Measurements from ENCODE around the gene AGBL3. TPM values are rescaled to one million over a fixed set of nuclear protein-coding genes. Genes with fewer than 3 reads are reported as not detected.

AGBL3 gene
- total and polyA plus RNA-seq, 7 donors, result 0.51 to 3.5 (median 1.3) TPM

GRCh38 chr7:135167365-135167917, 181.1 kb downstream of the AGBL3 start:
- H3K4me1 ChIP-seq, result peaks cover 64% of the 10 kb centered on the region
- peak overlapping the region; percentile 100 for H3K27ac ChIP-seq
- H3K36me3 ChIP-seq (ENCODE audit: insufficient read depth in 1 of 2, low read depth in 1 of 2), result peaks cover 0 to 38% of the 10 kb centered on the region in 2 donors

GRCh38 chr7:135168001-135168400, 181.7 kb downstream of the AGBL3 start:
- Histone ChIP-seq H3K36me3 (ENCODE audit: insufficient read depth in 1 of 2, low read depth in 1 of 2) (peaks cover 0 to 34% of the 10 kb centered on the region in 2 donors), H3K27ac (peak overlapping the region; percentile 100), H3K27me3 (ENCODE audit: insufficient read depth in 3 of 3, low read length in 2 of 3) (no peaks in the 10 kb centered on the region), H3K9me3 (no peaks in the 10 kb centered on the region), H3K4me3 (peak overlapping the region; percentile 97), H3K4me1 (peaks cover 59% of the 10 kb centered on the region)
- ATAC-seq (peak in 3 of 4 donors; percentile 1 to 18 (median 6)), DNase-seq (peak; percentile 65 to 84)
- no peak for TF ChIP-seq CTCF (IDR thresholded peaks at IDR 0.05)
- intact Hi-C loops (cut with DNase I), result loop anchor here (2.0 to 10.0 kb wide), 5 partner anchors 19 to 633 kb away; partner anchors contain the start of genes AGBL3 (in 2 of the 2), AKR1B15 (in 1 of the 2) and TMEM140 (in 1 of the 2)
- 35 to 63% (median 60%) methylated on average over 6 to 9 of the region's 9 CpGs for WGBS, 3 donors

More at GRCh38 chr7:135167365-135167917, 181.1 kb downstream of the AGBL3 start:
- ATAC-seq (no peak), DNase-seq (no peak)
- Histone ChIP-seq H3K27me3 (ENCODE audit: insufficient read depth in 3 of 3, low read length in 2 of 3) (no peaks in the 10 kb centered on the region), H3K4me3 (peak overlapping the region; percentile 53), H3K9me3 (no peaks in the 10 kb centered on the region)
- WGBS, 3 donors, result 76 to 86% (median 79%) methylated on average over 12 of the region's 12 CpGs
- TF ChIP-seq CTCF (IDR thresholded peaks at IDR 0.05), result no peak
- intact Hi-C loops (cut with DNase I), result loop anchor here (10.0 kb wide), 3 partner anchors 183 to 633 kb away; partner anchors contain the start of genes AGBL3 (in 1 of the 2) and AKR1B15 (in 1 of the 2)

GRCh38 chr7:135168489-135169140, 182.3 kb downstream of the AGBL3 start:
- ATAC-seq, result no peak
- no peaks in the 10 kb centered on the region for H3K27me3 ChIP-seq (ENCODE audit: insufficient read depth in 3 of 3, low read length in 2 of 3)
- peaks cover 0 to 34% of the 10 kb centered on the region in 2 donors for H3K36me3 ChIP-seq (ENCODE audit: insufficient read depth in 1 of 2, low read depth in 1 of 2)
- intact Hi-C loops (cut with DNase I), result loop anchor here (2.0 to 10.0 kb wide), 5 partner anchors 20 to 634 kb away; partner anchors contain the start of genes AGBL3 (in 2 of the 2), AKR1B15 (in 1 of the 2) and TMEM140 (in 1 of the 2)
- no peak for DNase-seq
- H3K4me1 ChIP-seq, result peaks cover 53% of the 10 kb centered on the region
- peak overlapping the region; percentile 97 for H3K4me3 ChIP-seq
- WGBS, 3 donors, result 82 to 87% (median 84%) methylated on average over 13 of the region's 13 CpGs
- TF ChIP-seq CTCF (IDR thresholded peaks at IDR 0.05), result no peak
- peak overlapping the region; percentile 100 for H3K27ac ChIP-seq
- H3K9me3 ChIP-seq, result no peaks in the 10 kb centered on the region

- Histone ChIP-seq H3K4me3 (peak overlapping the region; percentile 97), H3K4me1 (peaks cover 46% of the 10 kb centered on the region), H3K36me3 (ENCODE audit: insufficient read depth in 1 of 2, low read depth in 1 of 2) (peaks cover 0 to 34% of the 10 kb centered on the region in 2 donors), H3K9me3 (no peaks in the 10 kb centered on the region), H3K27ac (peak overlapping the region; percentile 100), H3K27me3 (ENCODE audit: insufficient read depth in 3 of 3, low read length in 2 of 3) (no peaks in the 10 kb centered on the region)
- ATAC-seq (peak; percentile 9 to 30 (median 16)), DNase-seq (peak; percentile 48 to 74)
- 45 to 65% (median 47%) methylated on average over 11 of the region's 11 CpGs for WGBS, 3 donors
- intact Hi-C loops (cut with DNase I), result loop anchor here (2.0 to 10.0 kb wide), 5 partner anchors 21 to 635 kb away; partner anchors contain the start of genes AGBL3 (in 2 of the 2), AKR1B15 (in 1 of the 2) and TMEM140 (in 1 of the 2)
- TF ChIP-seq CTCF (IDR thresholded peaks at IDR 0.05), result peak; percentile 45
Observed at GRCh38 chr7:135169141-135169963, 183.0 kb downstream of the AGBL3 start.
